Heart left ventricle (tissue), 13 donors: ENCODE results near the gene RRP8.

Experiments
- POLR2A ChIP-seq, 2 donors: fragments of 450-650 bp; IDR thresholded peaks; one replicate each; pipeline ENCODE4 v1.6.1; 2017; ENCODE audit warnings: antibody characterized with exemption in 2 of 2, mild to moderate bottlenecking in 2 of 2, moderate library complexity in 2 of 2
- TF ChIP-seq, protein P1 (sequence below), 12 donors: fragments of 200-600 bp; sonication (generic) in 4 of 12; IDR thresholded peaks; one replicate each; pipeline versions ENCODE4 v1.5.0 to v1.8.0; 2018 to 2022; ENCODE audit warnings: antibody characterized with exemption in 12 of 12, mild to moderate bottlenecking in 5 of 12
- donor health status: ischemic (EF 13 %, LVEDD 7.1; RV severe dilation, severe dysfunction).
- donor health status: DM: no; HTN: yes; CAD: no.
- donor health status: DM: no; HTN: no; CAD: no.
- donor health status: ischemic (EF 25% LVEDD 6.9; RV normal size, moderate dysfunction).
- donor health status: ischemic (EF 25% LVEDD 5.7; RV mildly dilated, moderate dysfunction).
- donor health status: ischemic (EF 35%, LVEDD 5.7; RV mildly dilated, moderate dysfunction).
- donor health status: nonischemic (EF 11% LVEDD 7.7; RV severe dilation, severe dysfunction).
- donor health status: DM: yes; HTN: yes; CAD: no.
- donor health status: PGD.
- donor health status: ischemic (EF 29% LVEDD 5.4; RV normal size, mild dysfunction).
- donor health status: nonischemic (EF 23%, LVEDD 6.1; RV moderate dilation, normal function).

DNA sequence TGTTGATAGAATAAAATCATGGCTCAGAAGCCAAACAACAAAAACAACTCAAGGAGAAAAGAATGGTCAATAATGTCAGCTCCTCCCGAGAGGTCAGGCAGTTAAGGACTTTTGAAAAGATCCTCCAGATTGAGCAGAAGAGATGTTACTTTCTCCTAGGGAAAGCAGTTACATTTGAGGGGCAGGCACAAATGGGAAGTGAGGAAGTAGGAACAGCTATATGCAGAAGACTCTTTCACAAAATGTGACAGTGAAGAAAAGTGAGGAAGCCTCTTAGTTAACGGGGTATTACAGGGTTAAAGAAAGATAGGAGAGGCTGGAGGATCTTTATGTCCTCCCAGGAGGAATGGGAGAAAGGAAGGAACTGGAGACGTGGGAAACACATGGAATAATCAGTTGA is 48.8 kb upstream of the RRP8 start:
- TF ChIP-seq, protein P1, sequence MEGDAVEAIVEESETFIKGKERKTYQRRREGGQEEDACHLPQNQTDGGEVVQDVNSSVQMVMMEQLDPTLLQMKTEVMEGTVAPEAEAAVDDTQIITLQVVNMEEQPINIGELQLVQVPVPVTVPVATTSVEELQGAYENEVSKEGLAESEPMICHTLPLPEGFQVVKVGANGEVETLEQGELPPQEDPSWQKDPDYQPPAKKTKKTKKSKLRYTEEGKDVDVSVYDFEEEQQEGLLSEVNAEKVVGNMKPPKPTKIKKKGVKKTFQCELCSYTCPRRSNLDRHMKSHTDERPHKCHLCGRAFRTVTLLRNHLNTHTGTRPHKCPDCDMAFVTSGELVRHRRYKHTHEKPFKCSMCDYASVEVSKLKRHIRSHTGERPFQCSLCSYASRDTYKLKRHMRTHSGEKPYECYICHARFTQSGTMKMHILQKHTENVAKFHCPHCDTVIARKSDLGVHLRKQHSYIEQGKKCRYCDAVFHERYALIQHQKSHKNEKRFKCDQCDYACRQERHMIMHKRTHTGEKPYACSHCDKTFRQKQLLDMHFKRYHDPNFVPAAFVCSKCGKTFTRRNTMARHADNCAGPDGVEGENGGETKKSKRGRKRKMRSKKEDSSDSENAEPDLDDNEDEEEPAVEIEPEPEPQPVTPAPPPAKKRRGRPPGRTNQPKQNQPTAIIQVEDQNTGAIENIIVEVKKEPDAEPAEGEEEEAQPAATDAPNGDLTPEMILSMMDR (IDR thresholded peaks at IDR 0.05) = no peak
- TF ChIP-seq POLR2A (IDR thresholded peaks at IDR 0.05) = no peak
